Endodermal cell (in vitro differentiated cells): Measurements from ENCODE around the gene NPPA. TPM values are rescaled to one million over a fixed set of nuclear protein-coding genes. Genes with fewer than 3 reads are reported as not detected.

Source experiments
- DNase-seq: peaks from one replicate; pipeline ENCODE4 v3.0.0-alpha.2; 2017
- H3K27ac ChIP-seq: 2 replicates; pipeline ENCODE4 v1.5.1; 2013; ENCODE audit warnings: mild to moderate bottlenecking, low read depth, low read length, moderate library complexity
- H3K27me3 ChIP-seq: 2 replicates; pipeline ENCODE4 v1.6.1; 2013; ENCODE audit warnings: mild to moderate bottlenecking, low read length, moderate library complexity; ENCODE audit not compliant: insufficient read depth, control insufficient read depth, poor library complexity, severe bottlenecking
- H3K36me3 ChIP-seq: 2 replicates; pipeline ENCODE4 v1.7.0; 2013; ENCODE audit warnings: mild to moderate bottlenecking, low read length, moderate library complexity; ENCODE audit not compliant: control insufficient read depth, insufficient read depth
- H3K4me1 ChIP-seq: one replicate; pipeline ENCODE4 v1.7.0; 2013; ENCODE audit warnings: low read length; ENCODE audit not compliant: control insufficient read depth, insufficient read depth
- H3K4me3 ChIP-seq: 2 replicates; pipeline ENCODE4 v1.5.1; 2013; ENCODE audit warnings: mild to moderate bottlenecking, low read length, moderate library complexity
- H3K9ac ChIP-seq: 2 replicates; pipeline ENCODE4 v1.6.1; 2013; ENCODE audit warnings: mild to moderate bottlenecking, low read length, moderate library complexity; ENCODE audit not compliant: poor library complexity, severe bottlenecking; ENCODE audit errors: extremely low read depth
- H3K9me3 ChIP-seq: 2 replicates; pipeline ENCODE4 v1.6.1; 2013; ENCODE audit warnings: mild to moderate bottlenecking, low read length, moderate library complexity; ENCODE audit not compliant: control insufficient read depth
- H3K27ac Mint-ChIP-seq: 2 replicates; pipeline ENCODE4 v1.8.0; 2020; ENCODE audit warnings: mixed read lengths
- H3K27me3 Mint-ChIP-seq: 2 replicates; pipeline ENCODE4 v1.8.0; 2021; ENCODE audit warnings: mild to moderate bottlenecking, mixed read lengths; ENCODE audit not compliant: insufficient read depth
- H3K36me3 Mint-ChIP-seq: 2 replicates; pipeline ENCODE4 v1.8.0; 2020; ENCODE audit warnings: low read depth, mixed read lengths
- H3K4me1 Mint-ChIP-seq: 2 replicates; pipeline ENCODE4 v1.8.0; 2020; ENCODE audit warnings: mixed read lengths
- H3K4me3 Mint-ChIP-seq: 2 replicates; pipeline ENCODE4 v1.8.0; 2020; ENCODE audit warnings: mild to moderate bottlenecking, moderate library complexity, mixed read lengths
- H3K9me3 Mint-ChIP-seq: 2 replicates; pipeline ENCODE4 v1.8.0; 2020; ENCODE audit warnings: mild to moderate bottlenecking, mixed read lengths
- WGBS, 2 experiments: methylation state at CpG; one replicate each; pipeline versions ENCODE4 v1.1.5 to v1.1.7; 2013; ENCODE audit warnings: missing lambda C conversion rate in 2 of 2, mixed read lengths in 1 of 2; ENCODE audit not compliant: insufficient coverage in 1 of 2, insufficient read length in 1 of 2; 5-methylcytosine and 5-hydroxymethylcytosine counted together
- total RNA-seq, 2 donors: library from RNA; stranded (reverse); fragmentation: NEBNext Ultra II Directional in 1 of 2; extraction: Animal tissue kit (Norgen Biotek cat#: 25700) in 1 of 2; gene quantifications; 2 replicates in 1 of 2; 3 replicates in 1 of 2; pipeline ENCODE4 v1.2.1, GENCODE V29; 2021
- TF ChIP-seq, protein P1 (sequence below): fragments of 200-600 bp; sonication (generic); conservative IDR thresholded peaks from 2 replicates; pipeline ENCODE4 v1.5.0; 2021; ENCODE audit warnings: antibody characterized with exemption, mild to moderate bottlenecking

The NPPA gene
- total RNA-seq, 2 donors from 2014 or later, result not detected

DNA sequence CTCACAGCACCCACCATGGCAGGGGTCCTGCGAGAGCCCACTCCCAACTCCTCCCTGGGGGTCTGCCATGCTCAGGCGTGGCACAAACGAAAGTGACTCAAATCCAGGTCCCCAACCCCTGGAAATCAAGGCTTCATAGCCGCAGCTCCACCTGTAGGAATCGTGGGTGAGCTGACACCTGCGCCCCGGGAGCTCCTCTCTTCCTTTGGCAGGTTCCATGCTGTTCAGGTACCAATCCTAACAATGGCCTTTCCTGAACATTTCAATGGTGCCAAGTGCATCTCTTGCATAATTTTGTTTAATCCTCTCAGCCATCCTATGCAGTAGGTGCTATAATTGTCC lies 40.1 kb upstream of the NPPA start:
- Histone ChIP-seq H3K4me3 (no peak overlapping the region), H3K27ac (no peak overlapping the region), H3K9me3 (no peaks in the 10 kb centered on the region), H3K27me3 (no peaks in the 10 kb centered on the region), H3K9ac (no peak overlapping the region), H3K4me1 (peaks cover 5% of the 10 kb centered on the region), H3K36me3 (no peaks in the 10 kb centered on the region)
- no peak overlapping the region for H3K27ac Mint-ChIP-seq
- no peaks in the 10 kb centered on the region for H3K9me3 Mint-ChIP-seq
- DNase-seq, result no peak
- no peak overlapping the region for H3K4me3 Mint-ChIP-seq
- H3K36me3 Mint-ChIP-seq, result no peaks in the 10 kb centered on the region
- peaks cover 8% of the 10 kb centered on the region for H3K4me1 Mint-ChIP-seq
- 87 to 90% methylated on average over 5 to 7 of the region's 7 CpGs for WGBS, 2 experiments
- TF ChIP-seq, protein P1, sequence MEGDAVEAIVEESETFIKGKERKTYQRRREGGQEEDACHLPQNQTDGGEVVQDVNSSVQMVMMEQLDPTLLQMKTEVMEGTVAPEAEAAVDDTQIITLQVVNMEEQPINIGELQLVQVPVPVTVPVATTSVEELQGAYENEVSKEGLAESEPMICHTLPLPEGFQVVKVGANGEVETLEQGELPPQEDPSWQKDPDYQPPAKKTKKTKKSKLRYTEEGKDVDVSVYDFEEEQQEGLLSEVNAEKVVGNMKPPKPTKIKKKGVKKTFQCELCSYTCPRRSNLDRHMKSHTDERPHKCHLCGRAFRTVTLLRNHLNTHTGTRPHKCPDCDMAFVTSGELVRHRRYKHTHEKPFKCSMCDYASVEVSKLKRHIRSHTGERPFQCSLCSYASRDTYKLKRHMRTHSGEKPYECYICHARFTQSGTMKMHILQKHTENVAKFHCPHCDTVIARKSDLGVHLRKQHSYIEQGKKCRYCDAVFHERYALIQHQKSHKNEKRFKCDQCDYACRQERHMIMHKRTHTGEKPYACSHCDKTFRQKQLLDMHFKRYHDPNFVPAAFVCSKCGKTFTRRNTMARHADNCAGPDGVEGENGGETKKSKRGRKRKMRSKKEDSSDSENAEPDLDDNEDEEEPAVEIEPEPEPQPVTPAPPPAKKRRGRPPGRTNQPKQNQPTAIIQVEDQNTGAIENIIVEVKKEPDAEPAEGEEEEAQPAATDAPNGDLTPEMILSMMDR, result peak; percentile 13
- no peaks in the 10 kb centered on the region for H3K27me3 Mint-ChIP-seq

DNA sequence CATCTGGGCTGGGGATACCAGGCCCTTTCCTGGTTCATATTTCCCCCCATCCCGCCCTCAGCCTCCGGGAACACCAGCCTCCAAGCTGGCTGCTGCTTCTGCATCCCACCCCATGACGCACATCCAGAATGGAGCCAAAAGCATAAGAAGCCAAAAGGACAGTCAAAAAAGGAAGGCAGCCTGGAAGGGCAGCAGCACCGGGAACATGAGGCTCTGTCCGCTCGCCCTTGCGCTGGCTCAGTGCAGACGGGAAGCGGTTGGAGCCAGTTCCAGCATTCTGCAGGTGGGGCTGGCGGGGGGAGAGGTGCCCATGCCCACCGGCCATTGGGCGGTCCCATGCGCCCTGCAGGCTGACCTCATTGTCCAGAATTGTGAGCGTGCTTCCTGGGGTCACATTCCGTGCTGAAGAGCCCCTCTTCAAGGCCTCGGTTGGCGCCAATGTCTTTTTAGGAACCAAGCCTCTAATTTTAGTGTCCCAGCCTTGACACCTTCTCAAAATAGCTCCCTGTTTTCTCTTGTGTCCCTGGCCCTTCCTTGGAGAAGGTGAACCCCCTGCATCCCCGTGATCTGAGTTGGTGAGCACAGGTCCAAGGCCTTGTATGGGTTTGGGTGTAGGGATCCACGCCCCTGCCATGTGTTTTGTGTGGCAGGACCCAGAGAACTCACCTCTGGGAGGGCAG lies 39.5 kb upstream of the NPPA start:
- Mint-ChIP-seq H3K36me3 (no peaks in the 10 kb centered on the region), H3K27ac (no peak overlapping the region), H3K4me1 (peaks cover 8% of the 10 kb centered on the region), H3K4me3 (no peak overlapping the region), H3K9me3 (no peaks in the 10 kb centered on the region), H3K27me3 (no peaks in the 10 kb centered on the region)
- no peaks in the 10 kb centered on the region for H3K27me3 ChIP-seq
- TF ChIP-seq, protein P1, result no peak
- 95 to 96% methylated on average over 17 to 19 of the region's 19 CpGs for WGBS, 2 experiments
- no peak overlapping the region for H3K4me3 ChIP-seq
- H3K9me3 ChIP-seq, result no peaks in the 10 kb centered on the region
- no peaks in the 10 kb centered on the region for H3K36me3 ChIP-seq
- no peak for DNase-seq
- no peak overlapping the region for H3K27ac ChIP-seq
- H3K4me1 ChIP-seq, result peaks cover 6% of the 10 kb centered on the region
- H3K9ac ChIP-seq, result no peak overlapping the region

DNA sequence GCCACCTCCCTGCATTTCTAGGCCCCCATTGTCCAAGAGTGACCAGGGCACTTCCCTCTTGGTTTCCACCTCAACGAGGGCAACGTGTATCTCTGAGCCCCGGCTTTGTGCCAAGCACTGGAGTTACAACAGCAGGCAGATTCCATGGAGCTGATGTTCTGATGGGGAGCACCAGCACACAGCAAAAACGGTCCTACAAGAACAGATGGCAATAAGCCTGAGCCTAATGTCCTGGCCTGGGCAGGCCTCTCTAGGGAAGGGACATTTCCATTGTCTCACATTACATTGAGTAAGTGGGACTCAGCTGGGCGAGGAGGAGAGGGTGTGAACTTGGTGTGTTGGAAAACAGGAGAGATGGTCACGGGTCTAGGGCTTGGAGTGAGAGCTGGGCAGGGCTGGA lies 38.3 kb upstream of the NPPA start:
- H3K9me3 ChIP-seq, result no peaks in the 10 kb centered on the region
- 89 to 95% methylated on average over 6 of the region's 6 CpGs for WGBS, 2 experiments
- Mint-ChIP-seq H3K4me3 (no peak overlapping the region), H3K27me3 (no peaks in the 10 kb centered on the region), H3K36me3 (no peaks in the 10 kb centered on the region), H3K27ac (no peak overlapping the region), H3K9me3 (no peaks in the 10 kb centered on the region), H3K4me1 (peaks cover 8% of the 10 kb centered on the region)
- DNase-seq, result no peak
- H3K27me3 ChIP-seq, result no peaks in the 10 kb centered on the region
- no peaks in the 10 kb centered on the region for H3K36me3 ChIP-seq
- no peak overlapping the region for H3K27ac ChIP-seq
- no peak overlapping the region for H3K4me3 ChIP-seq
- H3K4me1 ChIP-seq, result peaks cover 6% of the 10 kb centered on the region
- H3K9ac ChIP-seq, result no peak overlapping the region
- TF ChIP-seq, protein P1, result no peak
